GM23338 (cell line): ENCODE measurements around the gene CHRNA7. TPM values are rescaled to one million over a fixed set of nuclear protein-coding genes. Genes with fewer than 3 reads are reported as not detected.

Experiments
- ATAC-seq: fragments of 200-7000 bp; cut with Tn5 transposase; 3 replicates; pipeline ENCODE4 v1.9.1; 2020
- DNase-seq: peaks from one replicate; pipeline ENCODE4 v3.0.0-alpha.2; 2015; ENCODE audit warnings: low spot score
- H2AFZ ChIP-seq: fragments of 200-600 bp; sonication (generic); 2 replicates; pipeline ENCODE4 v1.8.0; 2016; ENCODE audit warnings: antibody characterized with exemption, mild to moderate bottlenecking, moderate library complexity
- H3F3A ChIP-seq: fragments of 200-600 bp; sonication (generic); replicated peaks from 2 replicates; pipeline ENCODE4 v1.8.0; 2017; ENCODE audit warnings: antibody characterized with exemption, mixed run types, low read depth
- H3K27ac ChIP-seq: fragments of 200-600 bp; sonication (generic); 2 replicates; pipeline ENCODE4 v1.6.1; 2016; ENCODE audit warnings: low read depth
- H3K27me3 ChIP-seq: fragments of 200-600 bp; sonication (generic); 2 replicates; pipeline ENCODE4 v1.8.0; 2016; ENCODE audit warnings: mild to moderate bottlenecking, mixed run types, moderate library complexity; ENCODE audit not compliant: insufficient read depth
- H3K36me3 ChIP-seq: fragments of 200-600 bp; sonication (generic); 2 replicates; pipeline ENCODE4 v1.8.0; 2016; ENCODE audit warnings: mild to moderate bottlenecking; ENCODE audit not compliant: insufficient read depth
- H3K4me1 ChIP-seq: fragments of 200-600 bp; sonication (generic); 2 replicates; pipeline ENCODE4 v1.8.0; 2016; ENCODE audit warnings: mild to moderate bottlenecking, moderate library complexity; ENCODE audit not compliant: insufficient read depth
- H3K4me2 ChIP-seq: fragments of 200-600 bp; sonication (generic); 2 replicates; pipeline ENCODE4 v1.7.1; 2017; ENCODE audit warnings: mixed run types
- H3K4me3 ChIP-seq: fragments of 200-600 bp; sonication (generic); 2 replicates; pipeline ENCODE4 v1.6.1; 2016; ENCODE audit warnings: mixed run types
- H3K79me2 ChIP-seq: fragments of 200-600 bp; sonication (generic); replicated peaks from 2 replicates; pipeline ENCODE4 v1.8.0; 2017; ENCODE audit warnings: mild to moderate bottlenecking; ENCODE audit not compliant: insufficient read depth
- H3K9me2 ChIP-seq: fragments of 200-600 bp; sonication (generic); 2 replicates; pipeline ENCODE4 v1.8.0; 2017; ENCODE audit not compliant: insufficient read depth
- H4K20me1 ChIP-seq: fragments of 200-600 bp; sonication (generic); replicated peaks from 2 replicates; pipeline ENCODE4 v1.8.0; 2017; ENCODE audit warnings: mild to moderate bottlenecking; ENCODE audit not compliant: insufficient read depth
- H3K27ac Mint-ChIP-seq: 2 replicates; pipeline ENCODE4 v1.8.0; 2020; ENCODE audit warnings: inconsistent platforms, mild to moderate bottlenecking, moderate library complexity, mixed read lengths
- H3K27me3 Mint-ChIP-seq: 3 replicates; pipeline ENCODE4 v1.8.0; 2022; ENCODE audit warnings: low read depth, mild to moderate bottlenecking, moderate library complexity, mixed read lengths, inconsistent platforms; ENCODE audit not compliant: insufficient read depth, poor library complexity
- H3K36me3 Mint-ChIP-seq: 3 replicates; pipeline ENCODE4 v1.8.0; 2021; ENCODE audit warnings: low read depth, mild to moderate bottlenecking, inconsistent platforms, moderate library complexity, mixed read lengths
- H3K4me1 Mint-ChIP-seq: 3 replicates; pipeline ENCODE4 v1.8.0; 2020; ENCODE audit warnings: mild to moderate bottlenecking, inconsistent platforms, mixed read lengths
- H3K4me3 Mint-ChIP-seq: 3 replicates; pipeline ENCODE4 v1.8.0; 2021; ENCODE audit warnings: moderate library complexity, mild to moderate bottlenecking, inconsistent platforms, mixed read lengths
- H3K9me3 Mint-ChIP-seq: 3 replicates; pipeline ENCODE4 v1.8.0; 2020; ENCODE audit warnings: moderate library complexity, mild to moderate bottlenecking, inconsistent platforms, mixed read lengths
- CREB1 ChIP-seq: fragments of 250-450 bp; sonication (Bioruptor Pico); IDR thresholded peaks from 2 replicates; pipeline ENCODE4 v1.5.0; 2020; ENCODE audit warnings: low read depth, mild to moderate bottlenecking, moderate library complexity
- EZH2 ChIP-seq: fragments of 200-600 bp; sonication (generic); IDR thresholded peaks from one replicate; pipeline ENCODE4 v1.8.0; 2017; ENCODE audit warnings: antibody characterized with exemption, mild to moderate bottlenecking, low read depth; ENCODE audit not compliant: unreplicated experiment
- EZH2phosphoT487 ChIP-seq: fragments of 200-600 bp; sonication (generic); IDR thresholded peaks from one replicate; pipeline ENCODE4 v1.8.1; 2018; ENCODE audit warnings: antibody characterized with exemption; ENCODE audit not compliant: unreplicated experiment
- JUNB ChIP-seq: IDR thresholded peaks from one replicate; pipeline ENCODE4 v1.6.1; 2016; ENCODE audit warnings: antibody characterized with exemption; ENCODE audit not compliant: unreplicated experiment
- NANOG ChIP-seq: IDR thresholded peaks from 2 replicates; pipeline ENCODE4 v1.6.1; 2016; ENCODE audit warnings: antibody characterized with exemption, borderline replicate concordance
- REST ChIP-seq: IDR thresholded peaks from one replicate; pipeline ENCODE4 v1.6.1; 2018; ENCODE audit warnings: antibody characterized with exemption; ENCODE audit not compliant: unreplicated experiment
- ZNF114 ChIP-seq: fragments of 250-450 bp; sonication (Bioruptor Pico); IDR thresholded peaks from 2 replicates; pipeline ENCODE4 v1.5.0; 2020; ENCODE audit warnings: mild to moderate bottlenecking, moderate library complexity
- ZNF331 ChIP-seq: fragments of 250-450 bp; sonication (Bioruptor Pico); IDR thresholded peaks from 2 replicates; pipeline ENCODE4 v1.5.0; 2020; ENCODE audit warnings: low read depth, mild to moderate bottlenecking, moderate library complexity
- polyA plus RNA-seq: library from polyadenylated mRNA; unstranded; fragments of >200 nt; fragmentation: Nextera tagmentation; extraction: Ambion mirVana; gene quantifications from 2 replicates; pipeline ENCODE4 v1.2.1, GENCODE V29; 2016
- total RNA-seq: library from RNA; depleted of rRNA; stranded (reverse); fragments of >200 nt; shearing (Covaris generic); gene quantifications from 2 replicates; pipeline ENCODE4 v1.2.3, GENCODE V29; 2014

The CHRNA7 gene
- total and polyA plus RNA-seq, 2 experiments from 2014 or later, result 4.6 to 8.2 TPM

DNA sequence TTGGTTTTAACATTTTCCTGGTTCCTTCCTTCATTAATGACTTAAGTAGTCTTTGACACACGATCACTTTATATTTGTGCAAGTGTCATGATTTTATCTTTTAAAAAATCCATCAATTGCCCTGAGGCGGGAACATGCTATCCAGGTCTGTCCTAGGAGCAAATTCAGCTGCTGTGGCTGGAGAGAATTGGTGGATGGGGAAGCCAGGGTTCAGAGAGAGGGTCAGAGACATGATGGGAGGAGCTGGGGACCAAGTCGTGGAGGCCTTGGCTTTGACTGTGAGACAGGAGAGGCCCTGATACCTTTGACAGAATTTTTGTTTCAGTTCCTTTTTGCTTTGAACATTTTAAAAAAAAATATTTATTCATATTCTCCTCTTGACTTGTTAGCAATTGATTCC lies 89.0 kb downstream of the CHRNA7 start (continued):
- no peak for TF ChIP-seq REST
- TF ChIP-seq JUNB, result no peak

DNA sequence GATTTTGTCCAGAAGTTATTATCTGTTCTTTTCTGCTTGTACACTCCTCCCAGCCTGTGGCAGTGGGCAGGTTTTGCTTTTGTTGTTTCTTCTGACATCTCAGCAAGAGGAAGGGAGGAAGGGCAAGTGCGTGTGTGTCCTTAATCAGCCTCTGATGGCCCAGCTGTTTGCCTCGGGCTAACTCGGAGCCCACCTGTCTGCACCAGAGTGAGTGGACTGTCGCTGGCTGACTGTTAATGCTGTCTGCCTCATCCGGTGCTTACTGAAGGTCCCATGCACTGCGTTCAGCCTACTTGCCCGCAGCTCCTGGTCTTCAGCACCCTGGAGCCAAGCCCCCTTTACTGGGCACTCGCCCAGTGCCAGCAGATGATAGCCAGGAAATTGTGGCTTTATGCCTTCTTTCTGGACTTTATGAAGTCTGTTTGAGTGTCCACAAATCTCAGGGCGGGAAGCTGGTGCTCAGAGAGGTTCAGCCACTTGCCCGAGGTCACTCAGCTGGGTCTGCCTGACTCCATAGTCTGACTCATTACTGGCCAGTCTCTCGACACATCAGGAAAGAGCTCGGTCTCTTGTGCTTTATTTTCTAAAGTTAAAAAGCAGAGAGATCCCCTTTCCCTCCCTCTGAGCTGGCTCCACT lies 89.5 kb downstream of the CHRNA7 start:
- H3K36me3 ChIP-seq, result no peaks in the 10 kb centered on the region
- ATAC-seq, result no peak
- H3K9me2 ChIP-seq, result no peaks in the 10 kb centered on the region
- H3K27me3 Mint-ChIP-seq, result peaks cover 5% of the 10 kb centered on the region
- no peak overlapping the region for H3K4me2 ChIP-seq
- H3K4me3 ChIP-seq, result no peak overlapping the region
- H3F3A ChIP-seq, result no peaks in the 10 kb centered on the region
- H4K20me1 ChIP-seq, result no peaks in the 10 kb centered on the region
- peaks cover 9% of the 10 kb centered on the region; the same call in 2 of the 3 replicates for H3K4me1 Mint-ChIP-seq
- H3K79me2 ChIP-seq, result no peaks in the 10 kb centered on the region
- H3K4me1 ChIP-seq, result no peaks in the 10 kb centered on the region
- H3K36me3 Mint-ChIP-seq, result no peaks in the 10 kb centered on the region
- no peak overlapping the region for H2AFZ ChIP-seq
- no peaks in the 10 kb centered on the region for H3K9me3 Mint-ChIP-seq
- DNase-seq, result no peak
- no peak overlapping the region for H3K27ac ChIP-seq
- H3K27me3 ChIP-seq, result no peaks in the 10 kb centered on the region
- no peak overlapping the region for H3K27ac Mint-ChIP-seq
- no peak overlapping the region for H3K4me3 Mint-ChIP-seq
- TF ChIP-seq JUNB, result no peak
- TF ChIP-seq EZH2, result no peak
- no peak for TF ChIP-seq EZH2phosphoT487
- no peak for TF ChIP-seq CREB1 (CRISPR knock-in tag)

DNA sequence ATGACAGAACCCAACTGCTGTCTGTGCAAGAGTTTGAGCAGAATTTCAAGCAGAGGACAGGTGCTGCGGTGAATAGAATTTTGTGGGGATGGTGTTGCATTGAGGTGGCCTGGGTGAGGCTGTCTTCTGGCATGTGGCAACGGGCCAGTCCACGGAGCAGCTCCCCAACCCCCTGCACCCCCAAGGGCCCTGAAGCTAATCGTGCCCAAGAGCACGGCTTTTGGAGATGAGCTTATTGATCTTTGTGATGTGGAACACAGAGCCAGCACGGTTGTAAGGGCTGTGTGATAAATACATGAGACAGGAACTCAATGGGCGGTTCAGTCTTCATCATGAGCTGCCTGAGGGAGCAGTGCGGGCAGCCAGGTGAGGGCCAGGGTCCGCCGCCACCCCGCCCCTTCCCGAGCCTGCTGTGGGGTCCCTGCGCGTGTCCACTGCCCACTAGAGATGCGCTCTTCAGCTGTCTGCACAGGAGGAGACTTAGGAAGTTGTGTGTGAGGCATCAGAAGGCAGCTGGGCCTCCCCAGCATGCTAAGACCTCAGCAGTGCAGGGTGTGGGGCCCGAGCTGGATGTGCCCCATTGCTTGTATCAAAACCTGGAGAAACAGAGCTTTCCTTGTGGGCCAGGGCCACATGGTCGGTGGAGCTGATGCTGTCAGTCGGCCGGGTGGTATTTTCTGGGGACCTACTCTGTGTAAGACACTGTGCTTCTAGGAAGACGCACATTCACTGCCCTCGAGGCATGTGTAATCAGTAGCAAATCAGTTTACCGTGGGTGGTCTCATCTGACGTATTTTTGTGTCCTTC lies 90.5 kb downstream of the CHRNA7 start:
- Histone ChIP-seq H3K36me3 (no peaks in the 10 kb centered on the region), H3K27ac (no peak overlapping the region), H3K27me3 (no peaks in the 10 kb centered on the region), H3K9me2 (no peaks in the 10 kb centered on the region), H3K4me3 (no peak overlapping the region), H3F3A (no peaks in the 10 kb centered on the region), H2AFZ (no peak overlapping the region), H4K20me1 (no peaks in the 10 kb centered on the region), H3K4me2 (no peak overlapping the region), H3K4me1 (no peaks in the 10 kb centered on the region; the same call in 1 of the 2 replicates), H3K79me2 (no peaks in the 10 kb centered on the region)
- peaks cover 18% of the 10 kb centered on the region for H3K4me1 Mint-ChIP-seq
- peaks cover 5% of the 10 kb centered on the region for H3K27me3 Mint-ChIP-seq
- no peak for TF ChIP-seq JUNB
- no peak for TF ChIP-seq REST
- TF ChIP-seq NANOG, result no peak
- TF ChIP-seq ZNF114 (CRISPR knock-in tag), result no peak
- no peak for TF ChIP-seq ZNF331 (CRISPR knock-in tag)
- H3K4me3 Mint-ChIP-seq, result no peak overlapping the region
- ATAC-seq, result no peak
- H3K36me3 Mint-ChIP-seq, result no peaks in the 10 kb centered on the region
- H3K9me3 Mint-ChIP-seq, result no peaks in the 10 kb centered on the region
- DNase-seq, result no peak
- no peak overlapping the region for H3K27ac Mint-ChIP-seq
